Peyer's patch (tissue), 4 donors: ENCODE measurements around the gene PPID. TPM values are rescaled to one million over a fixed set of nuclear protein-coding genes. Genes with fewer than 3 reads are reported as not detected.

Experiments
- DNase-seq, 3 donors: peaks; one replicate each; pipeline ENCODE4 v3.0.0-alpha.2; 2017 to 2019
- H3K27ac ChIP-seq, 4 donors: fragments of 200-600 bp; sonication (generic); one replicate each; pipeline ENCODE4 v1.5.1; 2016 to 2019
- H3K27me3 ChIP-seq, 2 donors: fragments of 200-600 bp; sonication (generic); one replicate each; pipeline ENCODE4 v1.5.1; 2019
- H3K36me3 ChIP-seq, 3 donors: fragments of 200-600 bp; sonication (generic); one replicate each; pipeline ENCODE4 v1.5.1; 2016 to 2019
- H3K4me1 ChIP-seq, 4 donors: fragments of 200-600 bp; sonication (generic); one replicate each; pipeline ENCODE4 v1.5.1; 2016 to 2019
- H3K4me3 ChIP-seq, 4 donors: fragments of 200-600 bp; sonication (generic); 1 replicate in 3 of 4; 2 replicates in 1 of 4; pipeline ENCODE4 v1.5.1; 2016 to 2019; ENCODE audit warnings: mild to moderate bottlenecking in 1 of 4
- H3K9me3 ChIP-seq, 4 donors: fragments of 200-600 bp; sonication (generic); one replicate each; pipeline ENCODE4 v1.5.1; 2016 to 2019; ENCODE audit warnings: mild to moderate bottlenecking in 1 of 4
- POLR2A ChIP-seq, 2 donors: fragments of 450-650 bp; IDR thresholded peaks; one replicate each; pipeline ENCODE4 v1.5.1; 2017; ENCODE audit warnings: antibody characterized with exemption in 2 of 2, mild to moderate bottlenecking in 2 of 2, moderate library complexity in 2 of 2
- total RNA-seq, 4 donors: library from RNA; depleted of rRNA; stranded (reverse); fragments of >200 nt; gene quantifications; one replicate each; pipeline ENCODE4 v1.1.0, GENCODE V29; 2016
- TF ChIP-seq, protein P1 (sequence below), 6 experiments: fragments of 450-650 bp in 4 of 6; fragments of 200-600 bp in 2 of 6; sonication (generic) in 1 of 6; IDR thresholded peaks; one replicate each; pipeline ENCODE4 v1.5.1; 2017 to 2019; ENCODE audit warnings: antibody characterized with exemption in 6 of 6, mild to moderate bottlenecking in 3 of 6, moderate library complexity in 1 of 6

The PPID gene
- total RNA-seq, 4 donors from 2014 or later, result 21.9 to 60.2 (median 28.3) TPM

DNA sequence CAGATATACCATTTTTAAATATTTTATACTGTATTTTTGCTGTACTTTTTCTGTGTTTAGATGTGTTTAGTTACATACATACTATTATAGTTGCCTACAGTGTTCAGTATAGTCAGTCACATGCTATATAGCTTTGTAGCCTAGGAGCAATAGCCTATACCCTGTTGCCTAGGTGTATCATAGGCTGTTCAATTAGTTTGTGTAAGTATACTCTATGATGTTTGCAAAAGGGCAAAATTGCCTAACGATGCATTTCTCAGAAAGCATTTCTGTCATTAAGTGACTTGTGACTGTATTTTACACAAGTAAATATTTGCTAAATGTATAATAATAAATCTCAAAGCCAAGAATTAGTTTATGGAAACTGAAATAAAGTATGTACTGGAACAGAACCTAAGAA lies 41.6 kb downstream of the PPID start:
- no peak overlapping the region for H3K27ac ChIP-seq
- peaks cover 0 to 19% (median 0%) of the 10 kb centered on the region in 3 donors for H3K36me3 ChIP-seq
- H3K27me3 ChIP-seq, result no peaks in the 10 kb centered on the region
- H3K4me1 ChIP-seq, result peaks cover 0 to 2% (median 0%) of the 10 kb centered on the region in 4 donors
- H3K4me3 ChIP-seq, result no peak overlapping the region
- no peaks in the 10 kb centered on the region for H3K9me3 ChIP-seq
- TF ChIP-seq, protein P1, sequence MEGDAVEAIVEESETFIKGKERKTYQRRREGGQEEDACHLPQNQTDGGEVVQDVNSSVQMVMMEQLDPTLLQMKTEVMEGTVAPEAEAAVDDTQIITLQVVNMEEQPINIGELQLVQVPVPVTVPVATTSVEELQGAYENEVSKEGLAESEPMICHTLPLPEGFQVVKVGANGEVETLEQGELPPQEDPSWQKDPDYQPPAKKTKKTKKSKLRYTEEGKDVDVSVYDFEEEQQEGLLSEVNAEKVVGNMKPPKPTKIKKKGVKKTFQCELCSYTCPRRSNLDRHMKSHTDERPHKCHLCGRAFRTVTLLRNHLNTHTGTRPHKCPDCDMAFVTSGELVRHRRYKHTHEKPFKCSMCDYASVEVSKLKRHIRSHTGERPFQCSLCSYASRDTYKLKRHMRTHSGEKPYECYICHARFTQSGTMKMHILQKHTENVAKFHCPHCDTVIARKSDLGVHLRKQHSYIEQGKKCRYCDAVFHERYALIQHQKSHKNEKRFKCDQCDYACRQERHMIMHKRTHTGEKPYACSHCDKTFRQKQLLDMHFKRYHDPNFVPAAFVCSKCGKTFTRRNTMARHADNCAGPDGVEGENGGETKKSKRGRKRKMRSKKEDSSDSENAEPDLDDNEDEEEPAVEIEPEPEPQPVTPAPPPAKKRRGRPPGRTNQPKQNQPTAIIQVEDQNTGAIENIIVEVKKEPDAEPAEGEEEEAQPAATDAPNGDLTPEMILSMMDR (IDR thresholded peaks at IDR 0.05), result no peak
- TF ChIP-seq POLR2A (IDR thresholded peaks at IDR 0.05), result no peak
- DNase-seq, result no peak

DNA sequence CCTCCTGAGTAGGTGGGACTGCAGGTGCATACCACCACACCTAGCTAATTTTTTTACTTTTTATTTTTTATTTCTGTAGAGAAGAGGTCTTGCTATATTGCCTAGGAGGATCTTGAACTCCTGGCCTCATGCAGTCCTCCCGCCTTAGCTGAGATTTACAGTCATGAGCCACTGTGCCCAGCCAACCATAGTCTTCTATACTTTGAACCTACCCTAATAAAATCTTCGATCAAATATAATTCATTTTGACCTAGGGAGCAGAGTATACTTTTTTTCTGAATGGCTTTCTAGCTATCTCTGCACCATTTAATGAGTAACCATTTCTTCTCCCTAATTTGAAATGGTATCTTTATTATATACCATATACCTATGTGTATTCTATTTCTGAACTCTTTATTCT lies 44.4 kb downstream of the PPID start:
- Histone ChIP-seq H3K27me3 (no peaks in the 10 kb centered on the region), H3K36me3 (peaks cover 0 to 12% (median 0%) of the 10 kb centered on the region in 3 donors), H3K9me3 (no peaks in the 10 kb centered on the region), H3K27ac (no peak overlapping the region), H3K4me3 (no peak overlapping the region), H3K4me1 (peaks cover 0 to 5% (median 1%) of the 10 kb centered on the region in 4 donors)
- TF ChIP-seq, protein P1 (IDR thresholded peaks at IDR 0.05), result no peak
- TF ChIP-seq POLR2A (IDR thresholded peaks at IDR 0.05), result no peak
- no peak for DNase-seq

DNA sequence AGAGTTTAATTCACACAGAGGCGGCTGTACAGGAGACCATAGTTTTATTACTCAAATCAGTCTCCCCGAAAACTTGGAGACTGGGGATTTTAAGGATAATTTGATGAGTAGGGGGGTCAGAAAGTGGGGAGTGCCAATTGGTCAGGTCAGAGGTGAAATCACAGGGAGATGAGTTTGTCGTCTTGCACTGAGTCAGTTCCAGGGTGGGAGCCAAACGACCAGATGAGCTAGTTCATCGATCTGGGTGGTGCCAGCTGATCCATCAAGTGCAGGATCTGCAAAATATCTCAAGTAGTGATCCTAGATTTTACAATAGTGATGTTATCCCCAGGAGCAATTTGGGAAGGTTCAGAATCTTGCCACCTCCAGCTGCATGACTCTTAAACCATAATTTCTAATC lies 47.1 kb downstream of the PPID start:
- H3K27ac ChIP-seq, result no peak overlapping the region
- no peak for TF ChIP-seq POLR2A (IDR thresholded peaks at IDR 0.05)
- TF ChIP-seq, protein P1 (IDR thresholded peaks at IDR 0.05), result no peak
- no peaks in the 10 kb centered on the region for H3K36me3 ChIP-seq
- no peak for DNase-seq
- no peaks in the 10 kb centered on the region for H3K9me3 ChIP-seq
- H3K4me1 ChIP-seq, result peaks cover 0 to 14% (median 1%) of the 10 kb centered on the region in 4 donors
- H3K27me3 ChIP-seq, result no peaks in the 10 kb centered on the region
- H3K4me3 ChIP-seq, result no peak overlapping the region

GRCh38 chr4:158673633-158674032 lies 49.6 kb downstream of the PPID start:
- DNase-seq, result no peak
- Histone ChIP-seq H3K27ac (no peak overlapping the region), H3K36me3 (no peaks in the 10 kb centered on the region), H3K9me3 (no peaks in the 10 kb centered on the region), H3K4me1 (peaks cover 0 to 21% (median under 1%) of the 10 kb centered on the region in 4 donors), H3K27me3 (no peaks in the 10 kb centered on the region), H3K4me3 (no peak overlapping the region)
- TF ChIP-seq POLR2A (IDR thresholded peaks at IDR 0.05), result no peak
- TF ChIP-seq, protein P1 (IDR thresholded peaks at IDR 0.05), result peak in 2 of 6 experiments; percentile 4 to 7

DNA sequence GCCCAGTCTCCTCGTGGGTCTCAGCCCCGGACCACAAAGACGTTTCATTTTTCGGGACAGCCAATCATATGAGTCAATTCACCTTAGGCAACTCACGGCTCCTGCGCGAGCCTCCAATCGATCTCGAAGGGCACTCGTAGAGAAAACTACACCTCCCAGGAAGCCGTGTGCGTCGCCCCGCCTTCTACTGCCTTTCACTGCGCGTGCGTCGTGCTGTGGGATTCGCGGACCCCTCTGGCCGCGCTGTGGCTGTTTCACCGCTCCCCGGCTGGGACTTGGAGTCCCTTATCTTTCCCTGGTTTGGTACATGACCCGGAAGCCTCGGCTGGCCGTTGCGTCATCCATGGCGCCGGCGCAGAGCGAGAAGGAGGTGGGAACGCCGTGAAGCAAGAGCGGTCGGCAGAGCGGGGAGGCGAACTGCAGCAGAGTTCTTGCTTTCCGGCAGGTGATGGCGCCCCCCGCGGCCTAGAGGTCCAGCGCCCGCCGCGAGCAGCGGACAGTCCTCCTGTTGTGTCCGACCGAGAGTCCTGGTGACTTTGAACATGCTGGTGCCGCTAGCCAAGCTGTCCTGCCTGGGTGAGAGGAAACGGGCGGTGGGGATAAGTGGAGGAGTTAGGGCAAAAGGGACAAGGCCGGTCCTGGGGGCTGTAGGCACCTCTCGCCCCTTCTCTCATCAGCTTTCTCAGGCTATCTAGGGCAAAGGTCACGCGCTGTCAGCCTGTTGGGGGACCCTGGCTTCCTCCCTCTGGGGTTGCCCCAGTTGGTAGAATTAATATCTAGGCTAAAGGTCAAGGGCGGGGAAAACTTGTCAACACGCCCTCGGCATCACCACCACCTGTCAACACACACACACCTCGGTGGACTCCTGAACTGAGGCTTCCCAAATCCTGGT lies 51.0 kb downstream of the PPID start, which contains the start of gene ETFDH:
Gene ETFDH, plus strand, starts transcription at position 382 of the 892 bp plus-strand sequence. Its CDS starts 161 bp downstream, at position 543.
- TF ChIP-seq POLR2A (IDR thresholded peaks at IDR 0.05), result peak; percentile 80 to 95
- TF ChIP-seq, protein P1 (IDR thresholded peaks at IDR 0.05), result peak; percentile 49 to 72 (median 62)
- no peaks in the 10 kb centered on the region for H3K9me3 ChIP-seq
- no peaks in the 10 kb centered on the region for H3K27me3 ChIP-seq
- peak within 1 kb of the TSS; percentile 77 to 92 (median 84) for H3K4me3 ChIP-seq
- peak; percentile 96 to 99 (median 99) for DNase-seq
- H3K4me1 ChIP-seq, result peaks cover 0 to 21% (median 0%) of the 10 kb centered on the region in 4 donors
- peak within 1 kb of the TSS; percentile 91 to 99 (median 96) for H3K27ac ChIP-seq
- no peaks in the 10 kb centered on the region for H3K36me3 ChIP-seq
